Measurements from ENCODE around the gene INKA1. TPM values are rescaled to one million over a fixed set of nuclear protein-coding genes. Genes with fewer than 3 reads are reported as not detected.

The INKA1 gene
- polyA plus RNA-seq, 1 experiment = 1.9 TPM

DNA sequence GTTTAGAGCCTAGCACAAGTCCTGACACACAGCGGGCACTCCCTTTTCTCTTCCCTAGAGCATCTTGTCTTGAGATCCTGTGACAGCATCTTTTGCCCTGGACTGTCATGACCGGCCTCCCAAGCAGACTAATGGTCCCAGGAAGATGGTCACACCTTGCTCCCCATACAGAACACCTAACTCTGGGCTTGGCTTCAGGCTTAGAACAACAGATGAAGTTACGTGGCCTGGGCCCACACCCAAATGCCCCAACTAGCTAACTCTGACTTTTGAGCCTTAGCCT lies 15.9 kb upstream of the INKA1 start:
- Histone ChIP-seq H3K27ac (ENCODE audit: low read depth, low read length) (peak overlapping the region; percentile 80), H3K4me3 (ENCODE audit: low read depth, low read length) (peak overlapping the region; percentile 55), H3K9me3 (ENCODE audit: control insufficient read depth, insufficient read depth, low read length) (no peaks in the 10 kb centered on the region), H3K27me3 (ENCODE audit: control insufficient read depth, insufficient read depth, low read length) (no peaks in the 10 kb centered on the region)
- CTCF ChIA-PET = interaction anchor here (2.1 kb wide), 1 partner anchor 16 kb away, joined by 12 read pairs; the partner anchor contains the start of gene INKA1
- POLR2A ChIA-PET = interaction anchor here (0.6 kb wide), 1 partner anchor 28 kb away, joined by 6 read pairs; no protein-coding TSS in a partner anchor
- no peak for DNase-seq (ENCODE audit: low read depth, low spot score)
- no peak for TF ChIP-seq CTCF (IDR thresholded peaks at IDR 0.05; ENCODE audit: low read depth, low read length)

DNA sequence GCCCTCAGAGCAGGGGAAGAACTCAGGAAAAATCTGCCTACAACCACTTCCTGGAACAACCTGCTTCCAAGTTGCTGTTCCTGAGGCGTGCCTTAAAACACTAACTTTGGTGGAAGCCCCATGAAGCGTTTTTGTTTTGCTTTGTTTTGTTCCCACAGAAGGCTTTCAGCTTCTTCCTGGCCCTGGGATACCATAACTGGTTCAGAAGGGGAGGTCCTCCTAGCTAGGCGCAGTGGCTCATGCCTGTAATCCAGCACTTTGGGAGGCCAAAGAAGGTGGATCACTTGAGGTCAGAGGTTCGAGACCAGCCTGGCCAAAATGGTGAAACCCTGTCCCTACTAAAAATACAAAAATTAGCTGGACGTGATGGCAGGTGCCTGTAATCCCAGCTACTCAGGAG lies 15.5 kb upstream of the INKA1 start:
- DNase-seq (ENCODE audit: low read depth, low spot score) = no peak
- Histone ChIP-seq H3K27ac (ENCODE audit: low read depth, low read length) (no peak overlapping the region), H3K27me3 (ENCODE audit: control insufficient read depth, insufficient read depth, low read length) (no peaks in the 10 kb centered on the region), H3K9me3 (ENCODE audit: control insufficient read depth, insufficient read depth, low read length) (no peaks in the 10 kb centered on the region), H3K4me3 (ENCODE audit: low read depth, low read length) (no peak overlapping the region)
- TF ChIP-seq CTCF (IDR thresholded peaks at IDR 0.05; ENCODE audit: low read depth, low read length) = no peak
- CTCF ChIA-PET = interaction anchor here (2.1 kb wide), 1 partner anchor 15 kb away, joined by 12 read pairs; the partner anchor contains the start of gene INKA1
- POLR2A ChIA-PET = interaction anchor here (0.6 kb wide), 1 partner anchor 27 kb away, joined by 6 read pairs; no protein-coding TSS in a partner anchor

- no peak for DNase-seq (ENCODE audit: low read depth, low spot score)
- no peak for TF ChIP-seq CTCF (IDR thresholded peaks at IDR 0.05; ENCODE audit: low read depth, low read length)
- no peak overlapping the region for H3K4me3 ChIP-seq (ENCODE audit: low read depth, low read length)
- CTCF ChIA-PET = interaction anchor here (0.6 to 2.1 kb wide), 2 partner anchors 15 to 26 kb away, joined by 3 to 12 read pairs; partner anchors contain the start of gene INKA1
- POLR2A ChIA-PET = no interaction called here
- H3K27ac ChIP-seq (ENCODE audit: low read depth, low read length) = no peak overlapping the region
- H3K27me3 ChIP-seq (ENCODE audit: control insufficient read depth, insufficient read depth, low read length) = no peaks in the 10 kb centered on the region
- no peaks in the 10 kb centered on the region for H3K9me3 ChIP-seq (ENCODE audit: control insufficient read depth, insufficient read depth, low read length)
Observed at GRCh38 chr3:49788056-49788455, 15.0 kb upstream of the INKA1 start.

DNA sequence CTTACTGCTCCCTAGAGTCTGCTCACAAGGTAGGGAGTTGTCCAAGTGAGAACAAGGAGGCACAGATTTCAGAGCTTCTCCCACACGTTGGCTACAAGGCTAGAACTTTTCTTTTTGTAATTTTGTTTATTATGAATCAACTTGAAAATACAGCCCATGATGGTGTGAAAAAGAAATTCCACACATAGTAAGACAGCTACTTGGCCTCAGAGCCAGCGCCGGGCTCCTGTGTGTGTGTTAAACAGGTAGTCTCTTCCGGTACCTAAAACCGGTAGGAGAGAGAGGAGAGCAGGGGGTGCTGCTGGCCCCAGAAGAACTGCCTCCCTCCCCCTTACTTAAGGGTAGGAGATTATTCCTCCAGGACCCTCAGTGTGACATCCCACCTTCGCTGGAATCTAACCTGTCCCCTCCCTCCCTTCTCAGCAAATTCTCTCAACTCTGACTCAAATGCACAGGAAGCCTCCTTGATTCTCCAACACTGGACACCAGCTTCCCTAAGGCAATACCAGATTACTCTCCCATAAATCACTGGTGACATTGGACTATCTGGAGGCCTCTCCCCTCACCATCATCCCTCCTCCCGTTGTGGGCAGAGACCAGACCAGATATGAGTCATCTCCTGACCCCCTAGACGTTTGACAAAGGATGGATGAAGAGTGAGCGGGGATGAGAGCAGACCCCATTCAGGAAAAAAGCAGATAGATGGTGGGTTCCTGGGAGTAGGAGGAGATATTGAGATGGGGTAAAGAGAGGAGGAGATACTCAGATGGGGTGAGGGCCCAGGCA lies 12.2 kb upstream of the INKA1 start:
- no peak for TF ChIP-seq CTCF (IDR thresholded peaks at IDR 0.05; ENCODE audit: low read depth, low read length)
- Histone ChIP-seq H3K9me3 (ENCODE audit: control insufficient read depth, insufficient read depth, low read length) (no peaks in the 10 kb centered on the region; the same call in 1 of the 2 replicates), H3K4me3 (ENCODE audit: low read depth, low read length) (no peak overlapping the region), H3K27ac (ENCODE audit: low read depth, low read length) (no peak overlapping the region), H3K27me3 (ENCODE audit: control insufficient read depth, insufficient read depth, low read length) (no peaks in the 10 kb centered on the region)
- DNase-seq (ENCODE audit: low read depth, low spot score) = no peak
- ChIA-PET POLR2A (interaction anchor here (0.5 kb wide), 1 partner anchor 9 kb away, joined by 5 read pairs; no protein-coding TSS in a partner anchor), CTCF (interaction anchor here (0.8 to 1.6 kb wide), 2 partner anchors 12 to 48 kb away, joined by 4 to 5 read pairs; partner anchors contain the start of gene INKA1)

DNA sequence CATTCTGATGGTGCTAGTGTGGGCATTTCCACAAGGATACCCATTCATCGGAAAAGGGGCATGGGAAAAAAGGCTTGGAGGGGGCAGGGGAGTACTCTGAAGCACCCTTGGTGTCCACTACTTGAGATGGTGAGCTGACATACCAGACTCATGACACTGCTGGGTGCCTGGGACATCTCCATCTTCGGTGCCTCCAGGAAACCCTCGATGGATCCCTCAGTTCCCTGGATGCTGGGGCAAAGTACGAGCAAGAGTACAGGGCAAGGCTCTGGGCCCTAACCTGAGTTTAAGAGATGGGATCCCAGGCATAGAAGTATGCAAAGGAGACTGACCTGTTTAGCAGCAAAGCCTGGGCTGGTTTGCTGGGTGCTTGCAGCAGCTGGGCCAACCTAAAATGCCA lies 11.5 kb upstream of the INKA1 start:
- DNase-seq (ENCODE audit: low read depth, low spot score) = no peak
- no peaks in the 10 kb centered on the region for H3K27me3 ChIP-seq (ENCODE audit: control insufficient read depth, insufficient read depth, low read length)
- no peak for TF ChIP-seq CTCF (IDR thresholded peaks at IDR 0.05; ENCODE audit: low read depth, low read length)
- no peak overlapping the region for H3K4me3 ChIP-seq (ENCODE audit: low read depth, low read length)
- H3K27ac ChIP-seq (ENCODE audit: low read depth, low read length) = no peak overlapping the region
- H3K9me3 ChIP-seq (ENCODE audit: control insufficient read depth, insufficient read depth, low read length) = no peaks in the 10 kb centered on the region; the same call in 1 of the 2 replicates
- CTCF ChIA-PET = no interaction called here
- POLR2A ChIA-PET = interaction anchor here (0.5 kb wide), 1 partner anchor 9 kb away, joined by 5 read pairs; no protein-coding TSS in a partner anchor
